ENCODE results near the gene IL17RC. TPM values are rescaled to one million over a fixed set of nuclear protein-coding genes. Genes with fewer than 3 reads are reported as not detected.
"Not testable (repeated sequence)": the region's sequence is repeated elsewhere in the genome, so short reads cannot be mapped to it uniquely, and the experiment has no call there.

IL17RC gene
- total RNA-seq, 1 experiment from 2014 or later: 45.0 TPM

GRCh38 chr3:9897408-9898372 is 19.2 kb upstream of the IL17RC start:
- ChIA-PET POLR2A (ENCODE audit: unreplicated experiment) (interaction anchor here (0.5 to 0.6 kb wide), 3 partner anchors 234 to 419 kb away, joined by 3 to 24 read pairs (median 4); no protein-coding TSS in a partner anchor), CTCF (interaction anchor here (0.7 to 0.9 kb wide), 3 partner anchors 15 to 49 kb away, joined by 3 read pairs; no protein-coding TSS in a partner anchor)
- H4K20me1 ChIP-seq (ENCODE audit: insufficient read depth): no peaks in the 10 kb centered on the region
- H3K4me2 ChIP-seq: peak overlapping the region; percentile 71
- DNase-seq: peak; percentile 74 to 96
- H3K9me3 ChIP-seq (ENCODE audit: insufficient read depth, low read depth): no peaks in the 10 kb centered on the region
- peaks cover 74% of the 10 kb centered on the region for H3K4me1 ChIP-seq (replicated peaks; ENCODE audit: insufficient read depth)
- no peak overlapping the region for H2AFZ ChIP-seq
- no peaks in the 10 kb centered on the region for H3K27me3 ChIP-seq (ENCODE audit: insufficient read depth, low read depth)
- intact Hi-C loops (cut with micrococcal nuclease; ENCODE audit: unreplicated experiment): loop anchor here (5.0 kb wide), 1 partner anchor 55 kb away; the partner anchor contains the start of gene RPUSD3
- peak overlapping the region; percentile 73 for H3K27ac ChIP-seq
- no peak for TF ChIP-seq EZH2 (IDR thresholded peaks at IDR 0.05; ENCODE audit: low read depth)
- TF ChIP-seq, protein P1, sequence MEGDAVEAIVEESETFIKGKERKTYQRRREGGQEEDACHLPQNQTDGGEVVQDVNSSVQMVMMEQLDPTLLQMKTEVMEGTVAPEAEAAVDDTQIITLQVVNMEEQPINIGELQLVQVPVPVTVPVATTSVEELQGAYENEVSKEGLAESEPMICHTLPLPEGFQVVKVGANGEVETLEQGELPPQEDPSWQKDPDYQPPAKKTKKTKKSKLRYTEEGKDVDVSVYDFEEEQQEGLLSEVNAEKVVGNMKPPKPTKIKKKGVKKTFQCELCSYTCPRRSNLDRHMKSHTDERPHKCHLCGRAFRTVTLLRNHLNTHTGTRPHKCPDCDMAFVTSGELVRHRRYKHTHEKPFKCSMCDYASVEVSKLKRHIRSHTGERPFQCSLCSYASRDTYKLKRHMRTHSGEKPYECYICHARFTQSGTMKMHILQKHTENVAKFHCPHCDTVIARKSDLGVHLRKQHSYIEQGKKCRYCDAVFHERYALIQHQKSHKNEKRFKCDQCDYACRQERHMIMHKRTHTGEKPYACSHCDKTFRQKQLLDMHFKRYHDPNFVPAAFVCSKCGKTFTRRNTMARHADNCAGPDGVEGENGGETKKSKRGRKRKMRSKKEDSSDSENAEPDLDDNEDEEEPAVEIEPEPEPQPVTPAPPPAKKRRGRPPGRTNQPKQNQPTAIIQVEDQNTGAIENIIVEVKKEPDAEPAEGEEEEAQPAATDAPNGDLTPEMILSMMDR (conservative IDR thresholded peaks at IDR 0.05): no peak
- H3K4me3 ChIP-seq: peak overlapping the region; percentile 20; the same call in 1 of the 2 replicates
- no peaks in the 10 kb centered on the region for H3K9me2 ChIP-seq (ENCODE audit: insufficient read depth)
- peaks cover 28% of the 10 kb centered on the region for H3K79me2 ChIP-seq (ENCODE audit: low read depth)
- H3K36me3 ChIP-seq (ENCODE audit: low read depth): peaks cover 14% of the 10 kb centered on the region
- peaks cover 73% of the 10 kb centered on the region for H3F3A ChIP-seq (ENCODE audit: insufficient read depth, low read depth)
- no TSS peak for BruUV-seq (replicated peaks)

DNA sequence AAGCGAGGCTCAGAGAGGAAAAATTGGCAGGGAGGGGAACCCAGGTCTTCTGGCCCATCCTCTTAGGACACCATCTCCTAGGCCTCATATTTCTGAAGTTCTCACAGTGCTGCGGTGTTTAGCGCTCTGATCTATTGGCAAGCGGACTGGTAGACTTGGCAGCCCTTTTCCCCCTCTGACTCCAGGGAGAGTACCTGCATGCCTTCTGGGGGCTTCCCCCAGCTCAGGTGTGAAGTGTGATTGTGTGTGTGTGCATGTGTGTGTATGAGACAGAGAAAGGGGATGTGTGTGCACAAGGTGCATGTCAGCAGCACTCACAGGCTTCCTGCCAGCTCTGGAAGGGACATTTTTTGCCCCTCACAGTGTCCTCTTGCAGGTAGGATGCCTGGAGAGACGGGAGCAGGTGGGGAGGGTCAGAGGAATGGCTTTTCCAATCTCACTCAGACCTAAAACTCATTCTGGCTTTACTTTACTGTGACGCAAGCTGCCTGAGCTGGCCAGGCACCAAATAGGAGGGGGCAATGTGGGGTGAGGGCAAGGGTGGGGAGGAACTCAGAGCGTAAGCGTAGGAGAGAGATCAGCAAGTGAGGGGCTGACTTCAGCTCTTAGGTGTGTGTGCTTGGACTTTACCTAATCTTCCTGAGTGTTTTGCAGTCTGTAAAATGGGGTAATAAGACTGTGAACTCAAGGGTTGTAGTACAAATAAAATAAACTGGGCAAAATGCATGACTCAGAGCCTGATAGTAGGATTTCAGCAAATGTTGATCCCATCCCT is 18.2 kb upstream of the IL17RC start:
- TF ChIP-seq, protein P1 (conservative IDR thresholded peaks at IDR 0.05): no peak
- no peak for TF ChIP-seq EZH2 (IDR thresholded peaks at IDR 0.05; ENCODE audit: low read depth)
- Histone ChIP-seq H3K9me2 (ENCODE audit: insufficient read depth) (no peaks in the 10 kb centered on the region), H3K4me2 (peak overlapping the region; percentile 71), H3K4me3 (peak overlapping the region; percentile 20; the same call in 1 of the 2 replicates), H3K27me3 (ENCODE audit: insufficient read depth, low read depth) (no peaks in the 10 kb centered on the region), H3K27ac (peak overlapping the region; percentile 73), H3F3A (ENCODE audit: insufficient read depth, low read depth) (peaks cover 68% of the 10 kb centered on the region), H3K36me3 (ENCODE audit: low read depth) (peaks cover 5% of the 10 kb centered on the region), H3K9me3 (ENCODE audit: insufficient read depth, low read depth) (no peaks in the 10 kb centered on the region), H3K79me2 (ENCODE audit: low read depth) (peaks cover 18% of the 10 kb centered on the region), H4K20me1 (ENCODE audit: insufficient read depth) (no peaks in the 10 kb centered on the region), H3K4me1 (replicated peaks; ENCODE audit: insufficient read depth) (peaks cover 74% of the 10 kb centered on the region), H2AFZ (no peak overlapping the region)
- intact Hi-C loops (cut with micrococcal nuclease; ENCODE audit: unreplicated experiment): loop anchor here (5.0 kb wide), 1 partner anchor 56 kb away; the partner anchor contains the start of gene RPUSD3
- DNase-seq: peak in 1 of 2 experiments; percentile 48
- POLR2A ChIA-PET (ENCODE audit: unreplicated experiment): interaction anchor here (0.5 kb wide), 1 partner anchor 283 kb away, joined by 4 read pairs; no protein-coding TSS in a partner anchor
- CTCF ChIA-PET: interaction anchor here (0.9 kb wide), 2 partner anchors 46 to 48 kb away, joined by 3 read pairs; no protein-coding TSS in a partner anchor
- BruUV-seq (replicated peaks): no TSS peak

DNA sequence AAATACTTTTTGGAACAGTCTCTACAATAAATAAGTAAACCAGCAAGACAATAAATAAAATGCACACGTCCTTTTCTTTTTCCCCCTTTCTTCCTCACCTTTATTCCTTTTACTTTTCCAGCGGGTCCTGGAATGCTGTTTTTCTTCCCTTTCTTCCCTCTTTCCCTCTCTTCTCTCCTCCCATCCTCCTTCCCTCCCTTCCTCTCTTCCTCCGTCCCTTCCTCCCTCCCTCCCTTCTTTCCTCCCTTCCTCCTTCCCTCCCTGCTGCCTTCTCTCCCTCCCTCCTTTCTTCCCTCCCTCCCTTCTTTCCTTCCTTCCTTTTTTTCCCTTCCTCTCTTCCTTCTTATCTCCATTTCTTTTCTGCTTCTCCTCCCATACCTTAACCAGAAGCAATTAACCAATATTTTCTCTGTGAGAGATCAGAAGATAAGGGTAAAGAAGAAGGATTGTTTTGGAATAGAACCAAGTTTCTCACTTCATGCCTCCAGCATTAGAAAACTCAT is 17.6 kb upstream of the IL17RC start:
- Histone ChIP-seq H3K27ac (no peak overlapping the region), H4K20me1 (ENCODE audit: insufficient read depth) (no peaks in the 10 kb centered on the region), H3K9me3 (ENCODE audit: insufficient read depth, low read depth) (no peaks in the 10 kb centered on the region), H3K4me1 (replicated peaks; ENCODE audit: insufficient read depth) (peaks cover 74% of the 10 kb centered on the region), H2AFZ (no peak overlapping the region), H3K9me2 (ENCODE audit: insufficient read depth) (no peaks in the 10 kb centered on the region), H3K4me3 (no peak overlapping the region), H3K79me2 (ENCODE audit: low read depth) (peaks cover 13% of the 10 kb centered on the region), H3F3A (ENCODE audit: insufficient read depth, low read depth) (peaks cover 68% of the 10 kb centered on the region), H3K36me3 (ENCODE audit: low read depth) (no peaks in the 10 kb centered on the region), H3K27me3 (ENCODE audit: insufficient read depth, low read depth) (no peaks in the 10 kb centered on the region), H3K4me2 (peak overlapping the region; percentile 71)
- ChIA-PET POLR2A (ENCODE audit: unreplicated experiment) (no interaction called here), CTCF (no interaction called here)
- intact Hi-C loops (cut with micrococcal nuclease; ENCODE audit: unreplicated experiment): loop anchor here (5.0 kb wide), 1 partner anchor 57 kb away; the partner anchor contains the start of gene RPUSD3
- TF ChIP-seq, protein P1 (conservative IDR thresholded peaks at IDR 0.05): no peak
- TF ChIP-seq EZH2 (IDR thresholded peaks at IDR 0.05; ENCODE audit: low read depth): no peak
- BruUV-seq (replicated peaks): no TSS peak
- DNase-seq: no peak

DNA sequence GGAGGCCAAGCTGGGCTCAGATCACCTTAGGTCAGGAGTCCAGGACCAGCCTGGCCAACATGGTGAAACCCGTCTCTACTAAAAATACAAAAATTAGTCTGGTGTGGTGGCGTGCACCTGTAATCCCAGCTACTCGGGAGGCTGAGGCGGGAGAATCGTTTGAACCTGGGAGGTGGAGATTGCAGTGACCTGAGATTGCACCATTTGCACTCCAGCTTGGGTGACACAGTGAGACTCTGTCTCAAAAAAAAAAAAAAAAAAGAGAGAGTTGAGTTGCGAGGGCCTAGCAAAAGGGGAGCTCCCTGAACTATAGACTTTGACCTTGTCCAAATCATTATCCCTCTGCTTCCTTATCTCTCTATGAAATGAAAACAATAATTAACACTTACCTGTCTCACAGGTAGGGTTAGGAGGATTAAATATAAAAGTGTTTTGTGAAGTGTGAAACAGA is 15.9 kb upstream of the IL17RC start:
- BruUV-seq (replicated peaks); H3K4me2 ChIP-seq; CTCF ChIA-PET; H3K36me3 ChIP-seq (ENCODE audit: low read depth); H3K4me3 ChIP-seq; intact Hi-C loops (cut with micrococcal nuclease; ENCODE audit: unreplicated experiment); H3K27me3 ChIP-seq (ENCODE audit: insufficient read depth, low read depth); H3K9me2 ChIP-seq (ENCODE audit: insufficient read depth); H4K20me1 ChIP-seq (ENCODE audit: insufficient read depth); H3K79me2 ChIP-seq (ENCODE audit: low read depth); H3K9me3 ChIP-seq (ENCODE audit: insufficient read depth, low read depth); DNase-seq; H2AFZ ChIP-seq; H3K27ac ChIP-seq: not testable (repeated sequence)
- peaks cover 54% of the 10 kb centered on the region for H3F3A ChIP-seq (ENCODE audit: insufficient read depth, low read depth)
- H3K4me1 ChIP-seq (replicated peaks; ENCODE audit: insufficient read depth): peaks cover 69% of the 10 kb centered on the region
- POLR2A ChIA-PET (ENCODE audit: unreplicated experiment): interaction anchor here (0.7 kb wide), 1 partner anchor 12 kb away, joined by 3 read pairs; no protein-coding TSS in a partner anchor

All from PC-9 (cell line).